SK-N-SH treated with all-trans-retinoic acid at 6 μM for 48 hours (cell line): ENCODE data around the gene ATP6V1F.

ENCODE experiments used
- ATAC-seq: fragments of 200-7000 bp; cut with Tn5 transposase; 3 replicates; pipeline ENCODE4 v1.9.1; 2020; ENCODE audit warnings: mild to moderate bottlenecking, moderate library complexity
- ARNTL ChIP-seq: fragments of 450-650 bp; formaldehyde crosslinking; IDR thresholded peaks from 2 replicates; pipeline ENCODE4 v1.5.0; 2020; ENCODE audit warnings: low read depth, mild to moderate bottlenecking, moderate library complexity, borderline replicate concordance
- BACH2 ChIP-seq: fragments of 250-450 bp; sonication (Bioruptor Pico); IDR thresholded peaks from 2 replicates; pipeline ENCODE4 v1.9.0; 2021; ENCODE audit warnings: mild to moderate bottlenecking, borderline replicate concordance
- ESRRG ChIP-seq: fragments of 250-450 bp; sonication (Bioruptor Pico); IDR thresholded peaks from 2 replicates; pipeline ENCODE4 v1.6.1; 2021; ENCODE audit warnings: mild to moderate bottlenecking
- GLIS3 ChIP-seq: fragments of 250-450 bp; sonication (Bioruptor Pico); IDR thresholded peaks from 2 replicates; pipeline ENCODE4 v1.5.0; 2020; ENCODE audit warnings: mild to moderate bottlenecking, moderate library complexity
- ISL1 ChIP-seq: fragments of 250-450 bp; sonication (Bioruptor Pico); IDR thresholded peaks from 2 replicates; pipeline ENCODE4 v2.1.2; 2022; ENCODE audit warnings: mild to moderate bottlenecking, moderate library complexity
- OSR1 ChIP-seq: fragments of 250-450 bp; sonication (Bioruptor Pico); IDR thresholded peaks from 2 replicates; pipeline ENCODE4 v1.8.0; 2022; ENCODE audit warnings: moderate library complexity, mild to moderate bottlenecking, inconsistent platforms
- PPARA ChIP-seq: fragments of 250-450 bp; sonication (Bioruptor Pico); IDR thresholded peaks from 2 replicates; pipeline ENCODE4 v1.5.0; 2020; ENCODE audit warnings: mild to moderate bottlenecking, borderline replicate concordance
- RARB ChIP-seq: fragments of 250-450 bp; sonication (Bioruptor Pico); IDR thresholded peaks from 2 replicates; pipeline ENCODE4 v1.8.0; 2021; ENCODE audit warnings: mild to moderate bottlenecking, moderate library complexity
- SNAI2 ChIP-seq: fragments of 250-450 bp; sonication (Bioruptor Pico); IDR thresholded peaks from 2 replicates; pipeline ENCODE4 v1.5.0; 2020; ENCODE audit warnings: mild to moderate bottlenecking, moderate library complexity
- TCF4 ChIP-seq: fragments of 250-450 bp; sonication (Bioruptor Pico); IDR thresholded peaks from 2 replicates; pipeline ENCODE4 v1.8.0; 2021; ENCODE audit warnings: mild to moderate bottlenecking, moderate library complexity, borderline replicate concordance
- TOX ChIP-seq: fragments of 250-450 bp; sonication (Bioruptor Pico); IDR thresholded peaks from 2 replicates; pipeline ENCODE4 v1.8.0; 2021; ENCODE audit warnings: mild to moderate bottlenecking, moderate library complexity, borderline replicate concordance
- ZFP3 ChIP-seq: fragments of 250-450 bp; sonication (Bioruptor Pico); IDR thresholded peaks from 2 replicates; pipeline ENCODE4 v1.5.0; 2020; ENCODE audit warnings: mild to moderate bottlenecking, moderate library complexity
- ZFP30 ChIP-seq: fragments of 450-650 bp; formaldehyde crosslinking; IDR thresholded peaks from 2 replicates; pipeline ENCODE4 v1.5.0; 2022; ENCODE audit warnings: mild to moderate bottlenecking, moderate library complexity
- ZNF565 ChIP-seq: fragments of 450-650 bp; formaldehyde crosslinking; conservative IDR thresholded peaks from 2 replicates; pipeline ENCODE4 v1.5.0; 2020; ENCODE audit warnings: low read depth, mild to moderate bottlenecking, moderate library complexity
- ZNF70 ChIP-seq: fragments of 450-650 bp; formaldehyde crosslinking; IDR thresholded peaks from 2 replicates; pipeline ENCODE4 v1.5.0; 2020; ENCODE audit warnings: mild to moderate bottlenecking, moderate library complexity
- ZNF8 ChIP-seq: fragments of 450-650 bp; formaldehyde crosslinking; IDR thresholded peaks from 2 replicates; pipeline ENCODE4 v1.5.0; 2020; ENCODE audit warnings: mild to moderate bottlenecking, moderate library complexity
- TF ChIP-seq, protein P1 (sequence below): fragments of 250-450 bp; sonication (Bioruptor Pico); IDR thresholded peaks from 2 replicates; pipeline ENCODE4 v1.5.1; 2021; ENCODE audit warnings: mild to moderate bottlenecking, moderate library complexity
- TF ChIP-seq, protein P2 (sequence below): fragments of 250-450 bp; sonication (Bioruptor Pico); IDR thresholded peaks from 2 replicates; pipeline ENCODE4 v1.5.1; 2020; ENCODE audit warnings: low read depth, mild to moderate bottlenecking, moderate library complexity
- TF ChIP-seq, protein P3 (sequence below): fragments of 250-450 bp; sonication (Bioruptor Pico); IDR thresholded peaks from 2 replicates; pipeline ENCODE4 v1.5.0; 2020; ENCODE audit warnings: mild to moderate bottlenecking, moderate library complexity
- TF ChIP-seq, protein P4 (sequence below): fragments of 250-450 bp; sonication (Bioruptor Pico); IDR thresholded peaks from 2 replicates; pipeline ENCODE4 v1.8.0; 2020; ENCODE audit warnings: mild to moderate bottlenecking, moderate library complexity, borderline replicate concordance

Gene ATP6V1F, protein sequence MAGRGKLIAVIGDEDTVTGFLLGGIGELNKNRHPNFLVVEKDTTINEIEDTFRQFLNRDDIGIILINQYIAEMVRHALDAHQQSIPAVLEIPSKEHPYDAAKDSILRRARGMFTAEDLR

DNA sequence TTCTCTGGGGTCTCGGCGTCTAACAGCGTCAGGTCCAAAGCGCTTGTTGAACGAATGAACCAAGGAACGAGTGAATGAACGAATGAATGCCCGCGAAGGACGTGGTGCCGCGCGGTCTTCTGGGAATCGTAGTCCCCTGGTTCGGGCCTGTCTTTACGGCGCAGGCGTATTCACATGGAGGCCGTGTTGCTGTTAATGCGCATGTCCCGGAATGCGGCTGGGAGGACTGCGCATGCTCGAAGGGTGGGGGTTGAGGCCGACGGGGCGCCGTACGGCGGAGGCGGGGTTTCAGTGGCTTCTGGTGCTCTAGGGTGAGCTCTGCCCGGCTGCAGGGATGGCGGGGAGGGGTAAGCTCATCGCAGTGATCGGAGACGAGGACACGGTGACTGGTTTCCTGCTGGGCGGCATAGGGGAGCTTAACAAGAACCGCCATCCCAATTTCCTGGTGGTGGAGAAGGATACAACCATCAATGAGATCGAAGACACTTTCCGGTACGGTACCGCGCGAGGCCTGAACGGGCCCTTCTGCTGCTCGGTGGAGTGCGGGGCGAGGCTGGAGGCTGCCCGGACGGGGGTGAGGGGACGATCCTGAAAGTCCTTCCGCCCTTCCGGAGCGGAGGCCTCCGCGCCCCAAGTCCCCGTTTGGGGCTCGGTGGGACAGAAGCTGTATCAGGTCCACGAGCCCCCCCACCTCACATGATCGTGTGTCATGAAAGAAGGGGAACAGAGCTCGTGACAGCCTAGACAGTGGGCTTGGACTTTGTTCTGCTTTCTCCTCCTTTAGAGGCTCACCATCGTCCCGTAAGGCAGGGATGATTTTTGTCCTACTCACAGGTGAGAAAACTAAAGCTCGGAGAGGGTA, at the start of gene ATP6V1F:
Gene ATP6V1F (plus strand): TSS at position 286 of the 862 bp plus-strand sequence. CDS start 49 bp downstream, at position 335.
- peak; percentile 85 for ATAC-seq
- TF ChIP-seq GLIS3 (no peak), BACH2 (CRISPR knock-in tag) (0 out of 2 replicates have a peak, but pooled peaks have one; percentile 58), ISL1 (CRISPR knock-in tag) (no peak), PPARA (CRISPR knock-in tag) (no peak), ZNF565 (CRISPR knock-in tag) (no peak), ESRRG (CRISPR knock-in tag) (no peak), ARNTL (CRISPR knock-in tag) (no peak)

DNA sequence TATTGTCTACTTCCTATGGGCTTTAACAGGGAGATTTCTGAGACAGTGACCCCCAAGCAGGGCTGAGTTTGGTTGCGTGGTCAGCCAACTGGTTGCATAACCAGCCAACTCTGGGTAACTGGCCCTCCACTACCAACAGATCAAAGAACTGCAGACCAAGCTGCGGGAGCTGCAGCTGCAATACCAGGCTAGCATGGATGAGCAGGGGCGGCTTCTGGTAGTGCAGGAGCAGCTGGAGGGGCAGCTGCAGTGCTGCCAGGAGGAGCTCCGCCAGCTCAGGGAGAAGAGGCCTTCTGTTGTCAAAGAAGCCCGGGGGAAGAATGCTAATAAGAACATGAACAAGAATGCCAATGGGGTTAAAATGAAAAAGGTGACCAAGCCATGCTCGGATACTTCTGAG, 48.2 kb upstream of the ATP6V1F start:
- TF ChIP-seq BACH2 (CRISPR knock-in tag) (no peak), ZFP30 (no peak), ZNF565 (CRISPR knock-in tag) (no peak)
- TF ChIP-seq, protein P1, sequence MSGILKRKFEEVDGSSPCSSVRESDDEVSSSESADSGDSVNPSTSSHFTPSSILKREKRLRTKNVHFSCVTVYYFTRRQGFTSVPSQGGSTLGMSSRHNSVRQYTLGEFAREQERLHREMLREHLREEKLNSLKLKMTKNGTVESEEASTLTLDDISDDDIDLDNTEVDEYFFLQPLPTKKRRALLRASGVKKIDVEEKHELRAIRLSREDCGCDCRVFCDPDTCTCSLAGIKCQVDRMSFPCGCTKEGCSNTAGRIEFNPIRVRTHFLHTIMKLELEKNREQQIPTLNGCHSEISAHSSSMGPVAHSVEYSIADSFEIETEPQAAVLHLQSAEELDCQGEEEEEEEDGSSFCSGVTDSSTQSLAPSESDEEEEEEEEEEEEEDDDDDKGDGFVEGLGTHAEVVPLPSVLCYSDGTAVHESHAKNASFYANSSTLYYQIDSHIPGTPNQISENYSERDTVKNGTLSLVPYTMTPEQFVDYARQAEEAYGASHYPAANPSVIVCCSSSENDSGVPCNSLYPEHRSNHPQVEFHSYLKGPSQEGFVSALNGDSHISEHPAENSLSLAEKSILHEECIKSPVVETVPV (CRISPR knock-in tag) = no peak
- no peak for ATAC-seq

DNA sequence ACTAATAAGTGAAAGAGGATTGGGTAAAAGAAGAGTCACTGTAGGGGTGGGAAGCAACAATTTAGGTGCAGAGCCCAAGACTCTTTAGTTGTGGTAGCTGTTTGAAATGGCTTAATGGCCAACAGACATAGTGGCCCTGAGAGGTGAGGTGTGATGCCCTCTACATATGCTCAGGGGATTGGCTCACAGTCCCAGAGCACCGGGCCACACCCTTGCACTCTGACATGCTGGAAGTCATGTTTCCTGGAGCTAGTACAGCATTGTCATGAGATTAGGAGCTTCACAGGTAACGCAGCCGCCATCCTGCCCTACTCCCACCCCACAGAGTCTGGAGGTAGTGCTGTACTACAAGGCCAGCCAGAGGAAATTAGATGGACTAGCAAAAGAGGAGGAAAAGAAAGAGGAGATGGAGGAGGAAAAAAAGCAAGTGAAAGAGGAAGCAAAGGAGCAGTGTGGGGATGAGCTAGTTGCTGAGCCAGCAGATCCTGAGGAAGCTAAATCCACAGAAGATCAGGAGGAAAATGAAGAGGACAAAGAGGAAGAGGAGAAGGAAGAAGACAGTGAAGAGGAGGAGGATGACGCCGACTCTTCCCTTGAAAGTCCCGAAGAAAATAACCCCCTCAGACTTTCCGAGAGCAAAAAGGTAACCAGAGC, 47.2 kb upstream of the ATP6V1F start:
- no peak for TF ChIP-seq RARB (CRISPR knock-in tag)
- TF ChIP-seq, protein P2, sequence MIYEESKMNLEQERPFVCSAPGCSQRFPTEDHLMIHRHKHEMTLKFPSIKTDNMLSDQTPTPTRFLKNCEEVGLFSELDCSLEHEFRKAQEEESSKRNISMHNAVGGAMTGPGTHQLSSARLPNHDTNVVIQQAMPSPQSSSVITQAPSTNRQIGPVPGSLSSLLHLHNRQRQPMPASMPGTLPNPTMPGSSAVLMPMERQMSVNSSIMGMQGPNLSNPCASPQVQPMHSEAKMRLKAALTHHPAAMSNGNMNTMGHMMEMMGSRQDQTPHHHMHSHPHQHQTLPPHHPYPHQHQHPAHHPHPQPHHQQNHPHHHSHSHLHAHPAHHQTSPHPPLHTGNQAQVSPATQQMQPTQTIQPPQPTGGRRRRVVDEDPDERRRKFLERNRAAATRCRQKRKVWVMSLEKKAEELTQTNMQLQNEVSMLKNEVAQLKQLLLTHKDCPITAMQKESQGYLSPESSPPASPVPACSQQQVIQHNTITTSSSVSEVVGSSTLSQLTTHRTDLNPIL (CRISPR knock-in tag) = no peak
- no peak for TF ChIP-seq BACH2 (CRISPR knock-in tag)
- TF ChIP-seq ARNTL (CRISPR knock-in tag) = no peak
- TF ChIP-seq, protein P3, sequence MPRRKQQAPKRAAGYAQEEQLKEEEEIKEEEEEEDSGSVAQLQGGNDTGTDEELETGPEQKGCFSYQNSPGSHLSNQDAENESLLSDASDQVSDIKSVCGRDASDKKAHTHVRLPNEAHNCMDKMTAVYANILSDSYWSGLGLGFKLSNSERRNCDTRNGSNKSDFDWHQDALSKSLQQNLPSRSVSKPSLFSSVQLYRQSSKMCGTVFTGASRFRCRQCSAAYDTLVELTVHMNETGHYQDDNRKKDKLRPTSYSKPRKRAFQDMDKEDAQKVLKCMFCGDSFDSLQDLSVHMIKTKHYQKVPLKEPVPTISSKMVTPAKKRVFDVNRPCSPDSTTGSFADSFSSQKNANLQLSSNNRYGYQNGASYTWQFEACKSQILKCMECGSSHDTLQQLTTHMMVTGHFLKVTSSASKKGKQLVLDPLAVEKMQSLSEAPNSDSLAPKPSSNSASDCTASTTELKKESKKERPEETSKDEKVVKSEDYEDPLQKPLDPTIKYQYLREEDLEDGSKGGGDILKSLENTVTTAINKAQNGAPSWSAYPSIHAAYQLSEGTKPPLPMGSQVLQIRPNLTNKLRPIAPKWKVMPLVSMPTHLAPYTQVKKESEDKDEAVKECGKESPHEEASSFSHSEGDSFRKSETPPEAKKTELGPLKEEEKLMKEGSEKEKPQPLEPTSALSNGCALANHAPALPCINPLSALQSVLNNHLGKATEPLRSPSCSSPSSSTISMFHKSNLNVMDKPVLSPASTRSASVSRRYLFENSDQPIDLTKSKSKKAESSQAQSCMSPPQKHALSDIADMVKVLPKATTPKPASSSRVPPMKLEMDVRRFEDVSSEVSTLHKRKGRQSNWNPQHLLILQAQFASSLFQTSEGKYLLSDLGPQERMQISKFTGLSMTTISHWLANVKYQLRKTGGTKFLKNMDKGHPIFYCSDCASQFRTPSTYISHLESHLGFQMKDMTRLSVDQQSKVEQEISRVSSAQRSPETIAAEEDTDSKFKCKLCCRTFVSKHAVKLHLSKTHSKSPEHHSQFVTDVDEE (CRISPR knock-in tag) = no peak
- no peak for TF ChIP-seq ZNF8
- TF ChIP-seq ZNF70 = no peak
- TF ChIP-seq TCF4 (CRISPR knock-in tag) = no peak
- TF ChIP-seq ZNF565 (CRISPR knock-in tag) = no peak
- no peak for TF ChIP-seq ESRRG (CRISPR knock-in tag)
- no peak for TF ChIP-seq SNAI2 (CRISPR knock-in tag)
- TF ChIP-seq ZFP3 (CRISPR knock-in tag) = no peak
- TF ChIP-seq GLIS3 = no peak
- TF ChIP-seq, protein P4, sequence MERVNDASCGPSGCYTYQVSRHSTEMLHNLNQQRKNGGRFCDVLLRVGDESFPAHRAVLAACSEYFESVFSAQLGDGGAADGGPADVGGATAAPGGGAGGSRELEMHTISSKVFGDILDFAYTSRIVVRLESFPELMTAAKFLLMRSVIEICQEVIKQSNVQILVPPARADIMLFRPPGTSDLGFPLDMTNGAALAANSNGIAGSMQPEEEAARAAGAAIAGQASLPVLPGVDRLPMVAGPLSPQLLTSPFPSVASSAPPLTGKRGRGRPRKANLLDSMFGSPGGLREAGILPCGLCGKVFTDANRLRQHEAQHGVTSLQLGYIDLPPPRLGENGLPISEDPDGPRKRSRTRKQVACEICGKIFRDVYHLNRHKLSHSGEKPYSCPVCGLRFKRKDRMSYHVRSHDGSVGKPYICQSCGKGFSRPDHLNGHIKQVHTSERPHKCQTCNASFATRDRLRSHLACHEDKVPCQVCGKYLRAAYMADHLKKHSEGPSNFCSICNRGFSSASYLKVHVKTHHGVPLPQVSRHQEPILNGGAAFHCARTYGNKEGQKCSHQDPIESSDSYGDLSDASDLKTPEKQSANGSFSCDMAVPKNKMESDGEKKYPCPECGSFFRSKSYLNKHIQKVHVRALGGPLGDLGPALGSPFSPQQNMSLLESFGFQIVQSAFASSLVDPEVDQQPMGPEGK (CRISPR knock-in tag) = no peak
- TF ChIP-seq, all 23 proteins: peak for 0
- ATAC-seq = no peak

DNA sequence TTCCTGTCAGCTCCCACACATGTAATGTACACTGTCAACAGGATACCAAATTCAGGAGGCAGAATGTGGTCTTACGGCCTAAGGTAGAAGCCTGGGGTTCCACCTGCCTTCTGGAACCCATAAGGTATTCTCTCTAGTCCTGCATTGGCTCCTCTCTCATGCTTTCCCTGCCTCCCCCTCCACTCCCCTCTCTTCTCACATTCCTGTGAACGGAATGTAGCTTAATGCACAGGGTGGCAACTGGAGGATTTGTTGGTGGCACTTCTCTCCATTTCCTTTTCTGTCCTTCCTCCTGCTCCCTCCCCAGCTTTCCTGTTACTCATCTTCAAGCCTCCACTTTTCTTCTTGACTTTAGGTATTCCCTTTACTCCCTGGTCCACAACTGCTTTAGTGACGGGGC, 44.0 kb upstream of the ATP6V1F start:
- ATAC-seq = peak; percentile 11
- TF ChIP-seq GLIS3 (no peak), OSR1 (CRISPR knock-in tag) (no peak), TOX (no peak), BACH2 (CRISPR knock-in tag) (no peak), ZFP30 (no peak), ISL1 (CRISPR knock-in tag) (no peak), ZNF565 (CRISPR knock-in tag) (no peak), PPARA (CRISPR knock-in tag) (no peak), ZNF8 (no peak), TCF4 (CRISPR knock-in tag) (no peak), ZNF70 (no peak), RARB (CRISPR knock-in tag) (no peak)
- TF ChIP-seq, protein P1 (CRISPR knock-in tag) = no peak
- TF ChIP-seq, protein P4 (CRISPR knock-in tag) = no peak
